Activated B cell treated with CpG ODN at 0.5 μM for 24 hours (primary cell): ENCODE data around the gene SPA17. TPM values are rescaled to one million over a fixed set of nuclear protein-coding genes. Genes with fewer than 3 reads are reported as not detected.

Experiments
- ATAC-seq: fragments of 200-7000 bp; cut with Tn5 transposase; one replicate; pipeline ENCODE4 v1.10.0; 2021; ENCODE audit warnings: low read depth, mild to moderate bottlenecking, moderate library complexity
- CTCF ChIA-PET: fragments of 350-600 bp; sonication (Branson Sonifier 250); formaldehyde crosslinking; loops from one replicate; lab custom pipeline; 2021; ENCODE audit warnings: antibody characterized with exemption; lab: Charles Lee
- POLR2A ChIA-PET: fragments of 350-600 bp; sonication (Branson Sonifier 250); formaldehyde crosslinking; loops from one replicate; lab custom pipeline; 2021; ENCODE audit warnings: antibody characterized with exemption; lab: Charles Lee
- DNase-seq: peaks from one replicate; pipeline ENCODE4 v3.0.0; 2022
- H3K27ac Mint-ChIP-seq: one replicate; pipeline ENCODE4 v1.8.0; 2020; ENCODE audit warnings: mixed read lengths
- H3K27me3 Mint-ChIP-seq: one replicate; pipeline ENCODE4 v1.8.0; 2021; ENCODE audit warnings: mixed read lengths
- H3K36me3 Mint-ChIP-seq: one replicate; pipeline ENCODE4 v1.8.0; 2021; ENCODE audit warnings: low read depth, mixed read lengths
- H3K4me1 Mint-ChIP-seq: one replicate; pipeline ENCODE4 v1.8.0; 2021; ENCODE audit warnings: mixed read lengths
- H3K4me3 Mint-ChIP-seq: one replicate; pipeline ENCODE4 v1.8.0; 2020; ENCODE audit warnings: mild to moderate bottlenecking, mixed read lengths
- H3K9me3 Mint-ChIP-seq: one replicate; pipeline ENCODE4 v1.8.0; 2020; ENCODE audit warnings: mixed read lengths
- intact Hi-C: fragments of 100-400 bp; cut with micrococcal nuclease; formaldehyde crosslinking; loops from one replicate; pipeline ENCODE4 v1.15.1; 2024
- total RNA-seq: library from RNA; stranded (reverse); gene quantifications from 2 replicates; pipeline ENCODE4 v1.2.3, GENCODE V29; 2022
- TF ChIP-seq, protein P1 (sequence below): fragments of 200-600 bp; IDR thresholded peaks from one replicate; pipeline ENCODE4 v1.8.0; 2022; ENCODE audit warnings: antibody characterized with exemption, mild to moderate bottlenecking

Gene SPA17
- total RNA-seq, 1 donor from 2014 or later: 1.6 TPM

- CTCF ChIA-PET: interaction anchor here (0.9 to 2.8 kb wide), 3 partner anchors 27 to 196 kb away, joined by 4 to 14 read pairs (median 10); no protein-coding TSS in a partner anchor
- Mint-ChIP-seq H3K36me3 (peaks cover 8% of the 10 kb centered on the region), H3K4me3 (no peak overlapping the region), H3K9me3 (no peaks in the 10 kb centered on the region), H3K4me1 (peaks cover 18% of the 10 kb centered on the region), H3K27me3 (no peaks in the 10 kb centered on the region), H3K27ac (no peak overlapping the region)
- ATAC-seq: no peak
- TF ChIP-seq, protein P1, sequence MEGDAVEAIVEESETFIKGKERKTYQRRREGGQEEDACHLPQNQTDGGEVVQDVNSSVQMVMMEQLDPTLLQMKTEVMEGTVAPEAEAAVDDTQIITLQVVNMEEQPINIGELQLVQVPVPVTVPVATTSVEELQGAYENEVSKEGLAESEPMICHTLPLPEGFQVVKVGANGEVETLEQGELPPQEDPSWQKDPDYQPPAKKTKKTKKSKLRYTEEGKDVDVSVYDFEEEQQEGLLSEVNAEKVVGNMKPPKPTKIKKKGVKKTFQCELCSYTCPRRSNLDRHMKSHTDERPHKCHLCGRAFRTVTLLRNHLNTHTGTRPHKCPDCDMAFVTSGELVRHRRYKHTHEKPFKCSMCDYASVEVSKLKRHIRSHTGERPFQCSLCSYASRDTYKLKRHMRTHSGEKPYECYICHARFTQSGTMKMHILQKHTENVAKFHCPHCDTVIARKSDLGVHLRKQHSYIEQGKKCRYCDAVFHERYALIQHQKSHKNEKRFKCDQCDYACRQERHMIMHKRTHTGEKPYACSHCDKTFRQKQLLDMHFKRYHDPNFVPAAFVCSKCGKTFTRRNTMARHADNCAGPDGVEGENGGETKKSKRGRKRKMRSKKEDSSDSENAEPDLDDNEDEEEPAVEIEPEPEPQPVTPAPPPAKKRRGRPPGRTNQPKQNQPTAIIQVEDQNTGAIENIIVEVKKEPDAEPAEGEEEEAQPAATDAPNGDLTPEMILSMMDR: no peak
- intact Hi-C loops: no loop called here
- no peak for DNase-seq
- POLR2A ChIA-PET: no interaction called here
These were observed 31.1 kb upstream of the SPA17 start for GRCh38 chr11:124642628-124643027.

- no peak overlapping the region for H3K4me3 Mint-ChIP-seq
- intact Hi-C loops: no loop called here
- TF ChIP-seq, protein P1: no peak
- DNase-seq (no peak), ATAC-seq (no peak)
- H3K36me3 Mint-ChIP-seq: peaks cover 5% of the 10 kb centered on the region
- H3K9me3 Mint-ChIP-seq: no peaks in the 10 kb centered on the region
- H3K4me1 Mint-ChIP-seq: peaks cover 18% of the 10 kb centered on the region
- POLR2A ChIA-PET: no interaction called here
- no peak overlapping the region for H3K27ac Mint-ChIP-seq
- no peaks in the 10 kb centered on the region for H3K27me3 Mint-ChIP-seq
- CTCF ChIA-PET: interaction anchor here (0.7 to 2.8 kb wide), 5 partner anchors 27 to 255 kb away, joined by 3 to 17 read pairs (median 10); no protein-coding TSS in a partner anchor
These were observed 30.6 kb upstream of the SPA17 start for GRCh38 chr11:124643042-124643604.

DNA sequence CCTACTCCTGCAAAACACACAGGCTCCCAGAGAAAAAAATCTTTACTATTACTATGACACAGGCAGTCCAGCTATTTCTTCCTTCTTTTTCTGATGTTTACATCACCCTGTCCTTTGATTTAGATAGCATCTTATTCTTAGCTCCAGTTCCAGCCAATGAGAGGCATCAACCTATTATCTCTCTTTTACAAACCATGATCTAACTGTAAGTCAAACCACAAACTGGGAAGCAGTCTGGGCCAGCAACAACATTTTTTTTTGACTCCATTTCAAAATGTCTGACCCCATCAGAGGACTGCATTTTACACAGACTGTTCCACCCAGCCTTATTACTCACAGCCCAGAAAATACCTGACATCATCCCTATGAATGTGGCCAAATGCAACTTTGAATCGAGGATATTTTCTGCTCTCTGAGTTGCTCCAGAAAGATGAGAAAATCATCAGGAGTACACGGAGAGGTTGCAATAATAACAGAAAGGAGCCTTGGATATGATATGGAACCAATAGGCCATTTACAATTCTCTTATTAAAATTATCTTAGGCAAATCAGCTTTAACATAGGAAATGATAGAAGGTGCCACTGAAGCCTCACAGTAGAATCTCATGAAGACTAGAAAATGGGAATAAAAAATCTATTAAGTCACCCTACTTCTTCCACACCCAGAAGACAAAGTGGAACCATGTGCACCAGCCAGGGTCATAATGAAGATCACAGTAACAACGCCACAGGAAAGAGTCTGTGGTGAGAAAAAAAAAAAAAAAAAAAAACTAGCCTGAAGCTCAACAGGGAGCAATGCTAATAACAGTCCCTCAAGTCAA, 29.9 kb upstream of the SPA17 start:
- Mint-ChIP-seq H3K27ac (no peak overlapping the region), H3K36me3 (no peaks in the 10 kb centered on the region), H3K4me3 (no peak overlapping the region), H3K4me1 (peaks cover 18% of the 10 kb centered on the region), H3K9me3 (no peaks in the 10 kb centered on the region), H3K27me3 (no peaks in the 10 kb centered on the region)
- ChIA-PET POLR2A (interaction anchor here (0.9 kb wide), 1 partner anchor 21 kb away, joined by 4 read pairs; the partner anchor contains the start of gene TBRG1), CTCF (interaction anchor here (0.6 to 2.8 kb wide), 10 partner anchors 26 to 255 kb away, joined by 3 to 17 read pairs (median 5); no protein-coding TSS in a partner anchor)
- ATAC-seq: no peak
- intact Hi-C loops: loop anchor here (1.0 kb wide), 4 partner anchors 25 to 223 kb away; no protein-coding TSS in a partner anchor
- TF ChIP-seq, protein P1: no peak
- DNase-seq: no peak

- ChIA-PET CTCF (interaction anchor here (0.6 to 2.8 kb wide), 14 partner anchors 23 to 231 kb away, joined by 3 to 17 read pairs (median 5); partner anchors contain the start of gene ESAM), POLR2A (interaction anchor here (0.9 kb wide), 1 partner anchor 22 kb away, joined by 4 read pairs; the partner anchor contains the start of gene TBRG1)
- no peak overlapping the region for H3K4me3 Mint-ChIP-seq
- H3K9me3 Mint-ChIP-seq: no peaks in the 10 kb centered on the region
- peaks cover 18% of the 10 kb centered on the region for H3K4me1 Mint-ChIP-seq
- TF ChIP-seq, protein P1: peak; percentile 87
- ATAC-seq (peak; percentile 79), DNase-seq (no peak)
- no peak overlapping the region for H3K27ac Mint-ChIP-seq
- intact Hi-C loops: loop anchor here (1.0 kb wide), 4 partner anchors 25 to 223 kb away; no protein-coding TSS in a partner anchor
- no peaks in the 10 kb centered on the region for H3K27me3 Mint-ChIP-seq
- no peaks in the 10 kb centered on the region for H3K36me3 Mint-ChIP-seq
These were observed 29.1 kb upstream of the SPA17 start for GRCh38 chr11:124644426-124645280.
